ENCODE measurements around the gene MAST4. TPM values are rescaled to one million over a fixed set of nuclear protein-coding genes. Genes with fewer than 3 reads are reported as not detected.

The MAST4 gene
- total and polyA plus RNA-seq, 2 of the 4 experiments (the other 2 are of a cell fraction): 4.8 to 6.8 TPM

GRCh38 chr5:67047160-67047559 is 451.0 kb downstream of the MAST4 start:
- H2BK5ac ChIP-seq (ENCODE audit: low read depth, low read length, poor library complexity, severe bottlenecking): no peak overlapping the region
- H2BK20ac ChIP-seq (ENCODE audit: low read depth, low read length): no peak overlapping the region
- H3K18ac ChIP-seq (ENCODE audit: low read depth, low read length): 0 out of 2 replicates have a peak overlapping the region, but pooled peaks have one; percentile 5
- H2BK15ac ChIP-seq (ENCODE audit: low read depth, low read length): no peak overlapping the region
- H3K4me1 ChIP-seq (ENCODE audit: control insufficient read depth, insufficient read depth, low read length): peaks cover 5% of the 10 kb centered on the region; the same call in 1 of the 2 replicates
- no peak overlapping the region for H3K9ac ChIP-seq (ENCODE audit: low read depth, low read length)
- dilution Hi-C loops (cut with HindIII; ENCODE audit: low sequenced_read_pairs, unreplicated experiment): no loop called here
- H3K9me1 ChIP-seq (ENCODE audit: insufficient read depth, low read length): peaks cover 5% of the 10 kb centered on the region; the same call in 1 of the 2 replicates
- CTCF ChIA-PET: interaction anchor here (0.7 to 0.9 kb wide), 2 partner anchors 13 to 103 kb away, joined by 3 to 4 read pairs; no protein-coding TSS in a partner anchor
- TF ChIP-seq POLR2A (IDR thresholded peaks at IDR 0.05; ENCODE audit: low read depth, low read length) (no peak), MAFK (IDR thresholded peaks at IDR 0.05; ENCODE audit: low read depth, low read length) (no peak), CHD1 (IDR thresholded peaks at IDR 0.05; ENCODE audit: low read depth, low read length) (no peak), USF2 (IDR thresholded peaks at IDR 0.05; ENCODE audit: low read depth, low read length) (no peak), CEBPB (IDR thresholded peaks at IDR 0.05; ENCODE audit: low read depth, low read length) (no peak), RFX5 (IDR thresholded peaks at IDR 0.05; ENCODE audit: low read depth, low read length) (no peak)
- peaks cover 26 to 36% of the 10 kb centered on the region in 2 experiments for H3K79me1 ChIP-seq (ENCODE audit: low read depth in 1 of 2, low read length in 2 of 2)
- no peak overlapping the region for H3K4ac ChIP-seq (ENCODE audit: low read depth, low read length)
- intact Hi-C loops (cut with micrococcal nuclease): no loop called here
- H3K27me3 ChIP-seq (ENCODE audit: control insufficient read depth, insufficient read depth, low read length): no peaks in the 10 kb centered on the region
- no peaks in the 10 kb centered on the region for H3K36me3 ChIP-seq (ENCODE audit: control insufficient read depth, insufficient read depth, low read length)
- no peak overlapping the region for H3K14ac ChIP-seq (replicated peaks; ENCODE audit: low read depth, low read length)
- in situ Hi-C loops (cut with MboI; ENCODE audit: low sequenced_read_pairs): no loop called here
- POLR2A ChIA-PET (ENCODE audit: unreplicated experiment): no interaction called here
- H3K9me3 ChIP-seq (ENCODE audit: control insufficient read depth, insufficient read depth, low read length): no peaks in the 10 kb centered on the region
- no TSS peak for BruUV-seq (replicated peaks)
- H2AFZ ChIP-seq (replicated peaks; ENCODE audit: low read length, poor library complexity): no peak overlapping the region
- no peak overlapping the region for H3K4me2 ChIP-seq (ENCODE audit: low read depth, low read length)
- DNase-seq: no peak
- H4K8ac ChIP-seq (ENCODE audit: low read depth in 2 of 2, low read length in 2 of 2): no peak overlapping the region
- H3K56ac ChIP-seq (ENCODE audit: extremely low read depth, insufficient read depth, low read length): no peak overlapping the region
- H3K27ac ChIP-seq (ENCODE audit: insufficient read depth, low read length): no peak overlapping the region
- 100% methylated on average over 1 of the region's 1 CpG; no CpG with 5 or more reads in 1 of the 2 experiments for WGBS, 2 experiments (ENCODE audit: extremely low coverage in 2 of 2, insufficient read length in 1 of 2)
- H2AK9ac ChIP-seq (replicated peaks; ENCODE audit: low read depth, low read length, poor library complexity): no peak overlapping the region
- H2AK5ac ChIP-seq (ENCODE audit: low read depth, low read length): no peak overlapping the region
- no peak overlapping the region for H4K91ac ChIP-seq (ENCODE audit: insufficient read depth, low read depth, low read length)
- peak overlapping the region; percentile 54; the same call in 1 of the 2 replicates for H4K5ac ChIP-seq (ENCODE audit: low read depth, low read length)
- 0 out of 2 replicates have a peak, but pooled peaks have one; percentile 16 for ATAC-seq (ENCODE audit: low read depth)
- H3K23ac ChIP-seq (ENCODE audit: low read depth, low read length): no peak overlapping the region
- no peak overlapping the region for H2BK120ac ChIP-seq (ENCODE audit: low read depth, low read length)
- no peak overlapping the region for H3K4me3 ChIP-seq (ENCODE audit: insufficient read depth, low read depth, low read length)
- no peaks in the 10 kb centered on the region for H4K20me1 ChIP-seq (ENCODE audit: insufficient read depth, low read length)

Data from IMR-90 (cell line).